Measurements from ENCODE around the gene SH2D4B. TPM values are rescaled to one million over a fixed set of nuclear protein-coding genes. Genes with fewer than 3 reads are reported as not detected.
A peak's percentile ranks its signal among the peaks of the same experiment; 100 is the strongest.

The SH2D4B gene
- under 1 TPM in 2 of 3 donors, not detected in 1; 0.15 to 0.16 TPM for total RNA-seq

GRCh38 chr10:80537736-80538480 lies at the start of gene SH2D4B:
SH2D4B (plus strand) TSS chr10:80537902; CDS start chr10:80538332, 430 bp downstream.
- DNase-seq (ENCODE audit: low spot score in 2 of 2), result no peak
- Histone ChIP-seq H3K36me3 (no peaks in the 10 kb centered on the region), H3K27ac (peak within 1 kb of the TSS in 1 of 2 donors; percentile 79), H3K4me3 (no peak within 1 kb of the TSS), H3K27me3 (no peaks in the 10 kb centered on the region), H3K4me1 (no peaks in the 10 kb centered on the region), H3K9me3 (no peaks in the 10 kb centered on the region)
- intact Hi-C loops (cut with DNase I; ENCODE audit: low total_unique reads), result no loop called here
- TF ChIP-seq CTCF (IDR thresholded peaks at IDR 0.05) (no peak), POLR2A (IDR thresholded peaks at IDR 0.05) (no peak), POLR2AphosphoS5 (IDR thresholded peaks at IDR 0.05) (no peak)

- Histone ChIP-seq H3K4me1 (peaks cover 18 to 20% of the 10 kb centered on the region in 2 donors), H3K27me3 (no peaks in the 10 kb centered on the region), H3K27ac (peak overlapping the region; percentile 1 to 62), H3K9me3 (no peaks in the 10 kb centered on the region), H3K36me3 (no peaks in the 10 kb centered on the region), H3K4me3 (no peak overlapping the region)
- DNase-seq (ENCODE audit: low spot score in 2 of 2), result no peak
- intact Hi-C loops (cut with DNase I; ENCODE audit: low total_unique reads), result no loop called here
- TF ChIP-seq CTCF (IDR thresholded peaks at IDR 0.05) (no peak), POLR2A (IDR thresholded peaks at IDR 0.05) (no peak), POLR2AphosphoS5 (IDR thresholded peaks at IDR 0.05) (no peak)
Measured at GRCh38 chr10:80488539-80489066, 49.1 kb upstream of the SH2D4B start.

GRCh38 chr10:80489371-80490112 lies 48.2 kb upstream of the SH2D4B start:
- no peak for DNase-seq (ENCODE audit: low spot score in 2 of 2)
- H3K4me3 ChIP-seq, result no peak overlapping the region
- no peak overlapping the region for H3K27ac ChIP-seq
- intact Hi-C loops (cut with DNase I; ENCODE audit: low total_unique reads), result no loop called here
- TF ChIP-seq POLR2AphosphoS5 (IDR thresholded peaks at IDR 0.05) (no peak), CTCF (IDR thresholded peaks at IDR 0.05) (no peak), POLR2A (IDR thresholded peaks at IDR 0.05) (no peak)
- H3K36me3 ChIP-seq, result no peaks in the 10 kb centered on the region
- H3K4me1 ChIP-seq, result peaks cover 18 to 20% of the 10 kb centered on the region in 2 donors
- no peaks in the 10 kb centered on the region for H3K27me3 ChIP-seq
- H3K9me3 ChIP-seq, result no peaks in the 10 kb centered on the region

GRCh38 chr10:80491251-80492102 lies 46.2 kb upstream of the SH2D4B start:
- Histone ChIP-seq H3K27ac (peak overlapping the region; percentile 38 to 52), H3K4me3 (no peak overlapping the region), H3K27me3 (no peaks in the 10 kb centered on the region), H3K9me3 (no peaks in the 10 kb centered on the region), H3K36me3 (no peaks in the 10 kb centered on the region), H3K4me1 (peaks cover 7 to 17% of the 10 kb centered on the region in 2 donors)
- intact Hi-C loops (cut with DNase I; ENCODE audit: low total_unique reads), result no loop called here
- no peak for DNase-seq (ENCODE audit: low spot score in 2 of 2)
- no peak for TF ChIP-seq POLR2AphosphoS5 (IDR thresholded peaks at IDR 0.05)
- TF ChIP-seq POLR2A (IDR thresholded peaks at IDR 0.05), result no peak
- TF ChIP-seq CTCF (IDR thresholded peaks at IDR 0.05), result no peak

Measured in breast epithelium (tissue), 4 donors.